GM12878 (cell line): ENCODE measurements around the gene GTF2H1. TPM values are rescaled to one million over a fixed set of nuclear protein-coding genes. Genes with fewer than 3 reads are reported as not detected.

ENCODE experiments used
- NR2C2 ChIP-seq: IDR thresholded peaks from 2 replicates; pipeline ENCODE4 v1.6.1; 2011; ENCODE audit warnings: borderline replicate concordance, low read depth; ENCODE audit not compliant: control insufficient read depth, insufficient read length
- POLR2AphosphoS5 ChIP-seq: IDR thresholded peaks from 2 replicates; pipeline ENCODE4 v1.6.1; 2011; ENCODE audit warnings: mild to moderate bottlenecking, low read length, inconsistent platforms
- RELA ChIP-seq: fragments of 450-650 bp; IDR thresholded peaks from 2 replicates; pipeline ENCODE4 v1.8.0; 2014; ENCODE audit warnings: borderline replicate concordance; ENCODE audit not compliant: partially characterized antibody
- SMAD5 ChIP-seq: IDR thresholded peaks from 2 replicates; pipeline ENCODE4 v1.6.1; 2016; ENCODE audit warnings: antibody characterized with exemption, low read depth
- SPI1 ChIP-seq: IDR thresholded peaks from 2 replicates; pipeline ENCODE4 v1.6.1; 2011; ENCODE audit warnings: low read depth, mild to moderate bottlenecking, low read length, moderate library complexity, borderline replicate concordance; ENCODE audit not compliant: insufficient read depth
- TBL1XR1 ChIP-seq: IDR thresholded peaks from 2 replicates; pipeline ENCODE4 v1.6.1; 2012; ENCODE audit warnings: low read depth, low read length, improper control_type of control experiment
- USF1 ChIP-seq: IDR thresholded peaks from 2 replicates; pipeline ENCODE4 v1.6.1; 2011; ENCODE audit warnings: borderline replicate concordance, low read depth, mild to moderate bottlenecking, moderate library complexity, mixed read lengths, low read length; ENCODE audit not compliant: insufficient read depth; ENCODE audit errors: extremely low read length
- polyA plus RNA-seq, 11 experiments: library from polyadenylated mRNA; depleted of rRNA in 4 of 11; unstranded in 6 of 11; stranded (reverse) in 5 of 11; fragments of >200 nt; fragmentation: Nextera tagmentation in 4 of 11; fragmentation: Illumina TruSeq in 1 of 11; extraction: Ambion mirVana in 4 of 11; extraction: Trizol in 1 of 11; gene quantifications; 1 replicate in 1 of 11; 2 replicates in 10 of 11; pipeline versions ENCODE4 v1.2.1 to v1.2.3, GENCODE V29; 2011 to 2016; ENCODE audit warnings: inconsistent platforms in 2 of 11, missing spikeins in 2 of 11, low read depth in 1 of 11
- total RNA-seq, 4 experiments: library from RNA; depleted of rRNA in 3 of 4; stranded (reverse); fragments of >200 nt in 3 of 4; fragmentation: Illumina TruSeq in 1 of 4; extraction: Trizol in 1 of 4; gene quantifications; 2 replicates each; pipeline versions ENCODE4 v1.2.1 to v1.2.3, GENCODE V29; 2013 to 2021
- TF ChIP-seq, protein P1 (sequence below): fragments of 450-650 bp; IDR thresholded peaks from 2 replicates; pipeline ENCODE4 v1.6.1; 2016; ENCODE audit warnings: mild to moderate bottlenecking
- TF ChIP-seq, protein P2 (sequence below): fragments of 450-650 bp; IDR thresholded peaks from 2 replicates; pipeline ENCODE4 v1.6.1; 2016; ENCODE audit warnings: mild to moderate bottlenecking

The GTF2H1 gene
- total and polyA plus RNA-seq, 10 of the 15 experiments (the other 5 are each of a cell fraction or from before 2014, with no cell fraction given): 36.7 to 68.8 (median 46.6) TPM

- TF ChIP-seq, protein P1, sequence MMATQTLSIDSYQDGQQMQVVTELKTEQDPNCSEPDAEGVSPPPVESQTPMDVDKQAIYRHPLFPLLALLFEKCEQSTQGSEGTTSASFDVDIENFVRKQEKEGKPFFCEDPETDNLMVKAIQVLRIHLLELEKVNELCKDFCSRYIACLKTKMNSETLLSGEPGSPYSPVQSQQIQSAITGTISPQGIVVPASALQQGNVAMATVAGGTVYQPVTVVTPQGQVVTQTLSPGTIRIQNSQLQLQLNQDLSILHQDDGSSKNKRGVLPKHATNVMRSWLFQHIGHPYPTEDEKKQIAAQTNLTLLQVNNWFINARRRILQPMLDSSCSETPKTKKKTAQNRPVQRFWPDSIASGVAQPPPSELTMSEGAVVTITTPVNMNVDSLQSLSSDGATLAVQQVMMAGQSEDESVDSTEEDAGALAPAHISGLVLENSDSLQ: peak; percentile 71
- TF ChIP-seq RELA: no peak
- TF ChIP-seq POLR2AphosphoS5: peak; percentile 80
- TF ChIP-seq, protein P2, sequence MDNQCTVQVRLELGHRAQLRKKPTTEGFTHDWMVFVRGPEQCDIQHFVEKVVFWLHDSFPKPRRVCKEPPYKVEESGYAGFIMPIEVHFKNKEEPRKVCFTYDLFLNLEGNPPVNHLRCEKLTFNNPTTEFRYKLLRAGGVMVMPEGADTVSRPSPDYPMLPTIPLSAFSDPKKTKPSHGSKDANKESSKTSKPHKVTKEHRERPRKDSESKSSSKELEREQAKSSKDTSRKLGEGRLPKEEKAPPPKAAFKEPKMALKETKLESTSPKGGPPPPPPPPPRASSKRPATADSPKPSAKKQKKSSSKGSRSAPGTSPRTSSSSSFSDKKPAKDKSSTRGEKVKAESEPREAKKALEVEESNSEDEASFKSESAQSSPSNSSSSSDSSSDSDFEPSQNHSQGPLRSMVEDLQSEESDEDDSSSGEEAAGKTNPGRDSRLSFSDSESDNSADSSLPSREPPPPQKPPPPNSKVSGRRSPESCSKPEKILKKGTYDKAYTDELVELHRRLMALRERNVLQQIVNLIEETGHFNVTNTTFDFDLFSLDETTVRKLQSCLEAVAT: no peak; the same call in 1 of the 2 replicates
- TF ChIP-seq NR2C2: no peak
- no peak for TF ChIP-seq SPI1
- no peak; the same call in 1 of the 2 replicates for TF ChIP-seq SMAD5
- TF ChIP-seq USF1: no peak
- no peak for TF ChIP-seq TBL1XR1
Measured at GRCh38 chr11:18395735-18396504, 73.6 kb downstream of the GTF2H1 start (continued).
